Muscle of leg (tissue), 11 donors: ENCODE results near the gene NEU3. TPM values are rescaled to one million over a fixed set of nuclear protein-coding genes. Genes with fewer than 3 reads are reported as not detected.
"Not testable (repeated sequence)": the region's sequence is repeated elsewhere in the genome, so short reads cannot be mapped to it uniquely, and the experiment has no call there.

Experiments used
- DNase-seq: peaks from one replicate; pipeline ENCODE4 v3.0.0; 2013
- H3K27ac ChIP-seq: one replicate; pipeline ENCODE4 v1.5.1; 2013; ENCODE audit warnings: mild to moderate bottlenecking, low read length, control low read depth
- H3K27me3 ChIP-seq: one replicate; pipeline ENCODE4 v1.6.1; 2013; ENCODE audit warnings: low read length; ENCODE audit not compliant: control insufficient read depth, insufficient read depth
- H3K36me3 ChIP-seq: one replicate; pipeline ENCODE4 v1.6.1; 2013; ENCODE audit warnings: low read length; ENCODE audit not compliant: control insufficient read depth, insufficient read depth
- H3K4me1 ChIP-seq: one replicate; pipeline ENCODE4 v1.6.1; 2013; ENCODE audit warnings: low read length; ENCODE audit not compliant: control insufficient read depth, insufficient read depth
- H3K4me3 ChIP-seq: one replicate; pipeline ENCODE4 v1.5.1; 2013; ENCODE audit warnings: low read length, control low read depth
- H3K9me3 ChIP-seq: replicated peaks from 2 replicates; pipeline ENCODE4 v1.6.1; 2013; ENCODE audit warnings: low read depth, low read length; ENCODE audit not compliant: control insufficient read depth
- whole genome bisulfite sequencing: methylation state at CpG from one replicate; pipeline ENCODE4 v1.1.5; 2013; ENCODE audit warnings: missing lambda C conversion rate; ENCODE audit not compliant: insufficient coverage; 5-methylcytosine and 5-hydroxymethylcytosine counted together
- polyA plus RNA-seq, 8 donors: library from polyadenylated mRNA; unstranded; fragments of 120-200 nt; gene quantifications; one replicate each; pipeline versions ENCODE4 v1.2.1 to v1.2.3, GENCODE V29; 2013; ENCODE audit warnings: inconsistent platforms in 1 of 8, low replicate concordance in 1 of 8; ENCODE audit not compliant: insufficient read length in 8 of 8, insufficient read depth in 1 of 8
- total RNA-seq: library from RNA; stranded (reverse); fragments of 120-200 nt; gene quantifications from one replicate; pipeline ENCODE4 v1.2.4, GENCODE V29; 2013

The NEU3 gene
- total and polyA plus RNA-seq, 9 donors, result 8.4 to 20.5 (median 12.9) TPM

- WGBS, result no CpG with 5 or more reads among the region's 1 CpG
- Histone ChIP-seq H3K9me3 (no peaks in the 10 kb centered on the region), H3K27ac (no peak overlapping the region), H3K4me3 (no peak overlapping the region), H3K27me3 (no peaks in the 10 kb centered on the region), H3K36me3 (peaks cover 24% of the 10 kb centered on the region), H3K4me1 (no peaks in the 10 kb centered on the region)
- no peak for DNase-seq
Observed at GRCh38 chr11:75002516-75002915, 13.8 kb downstream of the NEU3 start.

- Histone ChIP-seq H3K9me3 (no peaks in the 10 kb centered on the region), H3K4me3 (no peak overlapping the region), H3K36me3 (peaks cover 31% of the 10 kb centered on the region), H3K27ac (no peak overlapping the region), H3K4me1 (no peaks in the 10 kb centered on the region), H3K27me3 (no peaks in the 10 kb centered on the region)
- WGBS, result no CpG with 5 or more reads among the region's 1 CpG
- no peak for DNase-seq
Observed at GRCh38 chr11:75004215-75004614, 15.5 kb downstream of the NEU3 start.

GRCh38 chr11:75011357-75011756 is 22.6 kb downstream of the NEU3 start:
- Histone ChIP-seq H3K4me1 (peaks cover 27% of the 10 kb centered on the region), H3K9me3 (no peaks in the 10 kb centered on the region), H3K27me3 (no peaks in the 10 kb centered on the region), H3K4me3 (no peak overlapping the region), H3K27ac (no peak overlapping the region), H3K36me3 (peaks cover 32% of the 10 kb centered on the region)
- WGBS, result 94% methylated on average over 2 of the region's 2 CpGs
- DNase-seq, result no peak

GRCh38 chr11:75011872-75012271 is 23.1 kb downstream of the NEU3 start:
- H3K9me3 ChIP-seq, result no peaks in the 10 kb centered on the region
- H3K4me1 ChIP-seq, result peaks cover 27% of the 10 kb centered on the region
- 81% methylated on average over 4 of the region's 6 CpGs for WGBS
- DNase-seq, result no peak
- no peak overlapping the region for H3K27ac ChIP-seq
- H3K36me3 ChIP-seq, result peaks cover 27% of the 10 kb centered on the region
- H3K4me3 ChIP-seq, result no peak overlapping the region
- no peaks in the 10 kb centered on the region for H3K27me3 ChIP-seq

- DNase-seq, result no peak
- Histone ChIP-seq H3K27ac (peak overlapping the region; percentile 89), H3K36me3 (peaks cover 21% of the 10 kb centered on the region), H3K27me3 (no peaks in the 10 kb centered on the region), H3K9me3 (no peaks in the 10 kb centered on the region), H3K4me1 (peaks cover 27% of the 10 kb centered on the region), H3K4me3 (no peak overlapping the region)
Observed at GRCh38 chr11:75013051-75013450, 24.3 kb downstream of the NEU3 start.

GRCh38 chr11:75014129-75014528 is 25.4 kb downstream of the NEU3 start:
- no peak overlapping the region for H3K4me3 ChIP-seq
- peak overlapping the region; percentile 89 for H3K27ac ChIP-seq
- peak; percentile 77 for DNase-seq
- H3K27me3 ChIP-seq, result no peaks in the 10 kb centered on the region
- peaks cover 15% of the 10 kb centered on the region for H3K36me3 ChIP-seq
- no peaks in the 10 kb centered on the region for H3K9me3 ChIP-seq
- peaks cover 27% of the 10 kb centered on the region for H3K4me1 ChIP-seq
- WGBS, result 7% methylated on average over 1 of the region's 1 CpG

GRCh38 chr11:75019200-75019599 is 30.5 kb downstream of the NEU3 start:
- H3K4me1 ChIP-seq, result peaks cover 15% of the 10 kb centered on the region
- not testable (repeated sequence) for H3K9me3 ChIP-seq, H3K36me3 ChIP-seq, H3K4me3 ChIP-seq, DNase-seq, H3K27ac ChIP-seq, H3K27me3 ChIP-seq
- 100% methylated on average over 2 of the region's 3 CpGs for whole genome bisulfite sequencing

GRCh38 chr11:75020328-75020727 is 31.6 kb downstream of the NEU3 start:
- not testable (repeated sequence) for DNase-seq, H3K4me1 ChIP-seq, H3K27me3 ChIP-seq, H3K4me3 ChIP-seq, H3K27ac ChIP-seq, H3K36me3 ChIP-seq, H3K9me3 ChIP-seq
- WGBS, result 44% methylated on average over 3 of the region's 5 CpGs

- 50% methylated on average over 1 of the region's 3 CpGs for WGBS
- H3K36me3 ChIP-seq, result no peaks in the 10 kb centered on the region
- no peaks in the 10 kb centered on the region for H3K9me3 ChIP-seq
- H3K4me1 ChIP-seq, result peaks cover 6% of the 10 kb centered on the region
- no peak for DNase-seq
- no peak overlapping the region for H3K27ac ChIP-seq
- H3K27me3 ChIP-seq, result no peaks in the 10 kb centered on the region
- H3K4me3 ChIP-seq, result no peak overlapping the region
Observed at GRCh38 chr11:75022296-75022695, 33.6 kb downstream of the NEU3 start.

- peak; percentile 77 for DNase-seq
- no peaks in the 10 kb centered on the region for H3K9me3 ChIP-seq
- H3K4me3 ChIP-seq, result no peak overlapping the region
- H3K27me3 ChIP-seq, result no peaks in the 10 kb centered on the region
- no peaks in the 10 kb centered on the region for H3K36me3 ChIP-seq
- peaks cover 6% of the 10 kb centered on the region for H3K4me1 ChIP-seq
- 44% methylated on average over 4 of the region's 5 CpGs for WGBS
- H3K27ac ChIP-seq, result no peak overlapping the region
Observed at GRCh38 chr11:75022759-75023396, 34.1 kb downstream of the NEU3 start.
